Fibroblast of skin of scalp (primary cell): ENCODE results near the gene PYCR2.
"Not testable (repeated sequence)": the region's sequence is repeated elsewhere in the genome, so short reads cannot be mapped to it uniquely, and the experiment has no call there.

Source experiments
- DNase-seq: peaks from one replicate; pipeline ENCODE4 v3.0.0-alpha.2; 2013

Gene PYCR2

GRCh38 chr1:225889743-225890142, 34.3 kb downstream of the PYCR2 start:
- DNase-seq = no peak

- DNase-seq = no peak
These were observed 35.0 kb downstream of the PYCR2 start, which contains the start of gene LEFTY1 for GRCh38 chr1:225888898-225889601. LEFTY1 (minus strand) TSS chr1:225889146; CDS start chr1:225889066, 80 bp downstream.

GRCh38 chr1:225888289-225888897, 35.7 kb downstream of the PYCR2 start:
- no peak for DNase-seq

GRCh38 chr1:225887554-225888288, 36.3 kb downstream of the PYCR2 start:
- not testable (repeated sequence) for DNase-seq

GRCh38 chr1:225887030-225887314, 37.1 kb downstream of the PYCR2 start:
- DNase-seq = no peak

- no peak for DNase-seq
These were observed 37.7 kb downstream of the PYCR2 start for GRCh38 chr1:225886159-225887029.

GRCh38 chr1:225885336-225885735, 38.7 kb downstream of the PYCR2 start:
- no peak for DNase-seq

- DNase-seq = no peak
These were observed 40.3 kb downstream of the PYCR2 start for GRCh38 chr1:225883616-225884265.

- peak; percentile 25 for DNase-seq
These were observed 41.1 kb downstream of the PYCR2 start for GRCh38 chr1:225882694-225883615.

- peak; percentile 83 for DNase-seq
These were observed 41.9 kb downstream of the PYCR2 start, which contains the start of gene TMEM63A for GRCh38 chr1:225881959-225882693. TMEM63A (minus strand) TSS chr1:225882380; CDS start chr1:225877580, 4,800 bp downstream.

- peak; percentile 35 for DNase-seq
These were observed 42.7 kb downstream of the PYCR2 start for GRCh38 chr1:225881081-225881958.

GRCh38 chr1:225880636-225881035, 43.4 kb downstream of the PYCR2 start:
- no peak for DNase-seq

- no peak for DNase-seq
These were observed 43.8 kb downstream of the PYCR2 start for GRCh38 chr1:225880222-225880588.

- no peak for DNase-seq
These were observed 44.4 kb downstream of the PYCR2 start for GRCh38 chr1:225879521-225880221.

GRCh38 chr1:225878282-225878681, 45.8 kb downstream of the PYCR2 start:
- no peak for DNase-seq

GRCh38 chr1:225877580-225877979, 46.5 kb downstream of the PYCR2 start:
- DNase-seq = peak; percentile 54

- no peak for DNase-seq
These were observed 47.0 kb downstream of the PYCR2 start for GRCh38 chr1:225876900-225877510.
